Heart right ventricle (tissue), 16 donors: Measurements from ENCODE around the gene SUGCT. TPM values are rescaled to one million over a fixed set of nuclear protein-coding genes. Genes with fewer than 3 reads are reported as not detected.

Source experiments
- ATAC-seq, 8 donors: fragments of 200-7000 bp; cut with Tn5 transposase; one replicate each; pipeline ENCODE4 v1.9.1; 2020; ENCODE audit warnings: mild to moderate bottlenecking in 8 of 8, moderate library complexity in 8 of 8, moderate number of reproducible peaks in 1 of 8
- DNase-seq, 2 donors: peaks; one replicate each; pipeline ENCODE4 v3.0.0-alpha.2; 2020
- H3K27ac ChIP-seq, 10 donors: fragments of 200-600 bp; sonication (generic) in 2 of 10; one replicate each; pipeline versions ENCODE4 v1.5.0 to v1.8.0; 2020 to 2022; ENCODE audit warnings: mild to moderate bottlenecking in 3 of 10
- H3K27me3 ChIP-seq, 7 donors: fragments of 200-600 bp; one replicate each; pipeline ENCODE4 v1.8.0; 2021 to 2022; ENCODE audit warnings: mild to moderate bottlenecking in 2 of 7
- H3K36me3 ChIP-seq, 9 donors: fragments of 200-600 bp; sonication (generic) in 1 of 9; one replicate each; pipeline versions ENCODE4 v1.5.0 to v1.8.0; 2020 to 2022; ENCODE audit warnings: mild to moderate bottlenecking in 2 of 9
- H3K4me1 ChIP-seq, 9 donors: fragments of 200-600 bp; sonication (generic) in 1 of 9; one replicate each; pipeline versions ENCODE4 v1.5.0 to v1.8.0; 2020 to 2022; ENCODE audit warnings: mild to moderate bottlenecking in 4 of 9
- H3K4me3 ChIP-seq, 10 donors: fragments of 200-600 bp; sonication (generic) in 2 of 10; one replicate each; pipeline versions ENCODE4 v1.5.0 to v1.8.0; 2020 to 2022; ENCODE audit warnings: mild to moderate bottlenecking in 7 of 10, moderate library complexity in 2 of 10
- H3K9me3 ChIP-seq, 11 donors: fragments of 200-600 bp in 10 of 11; sonication (generic) in 2 of 11; one replicate each; pipeline versions ENCODE4 v1.5.0 to v1.8.0; 2013 to 2022; ENCODE audit warnings: mild to moderate bottlenecking in 2 of 11, control low read depth in 1 of 11, moderate library complexity in 1 of 11
- WGBS, 2 donors: extraction: QIAGEN DNeasy Blood & Tissue Kit; methylation state at CpG; one replicate each; pipeline ENCODE4 v1.1.7; 2013; ENCODE audit warnings: inconsistent platforms in 1 of 2; 5-methylcytosine and 5-hydroxymethylcytosine counted together
- intact Hi-C, 10 donors: fragments of 100-400 bp; cut with DNase I; formaldehyde crosslinking; loops; one replicate each; pipeline versions ENCODE4 v1.11.1 to v1.14.2; 2022
- polyA plus RNA-seq, 2 donors: library from polyadenylated mRNA; stranded (reverse); fragments of 200-250 nt; gene quantifications; one replicate each; pipeline ENCODE4 v1.2.3, GENCODE V29; 2013
- total RNA-seq, 10 donors: library from RNA; stranded (reverse); fragmentation: NEBNext Ultra II Directional in 3 of 10; extraction: Animal tissue kit (Norgen Biotek cat#: 25700) in 3 of 10; gene quantifications; one replicate each; pipeline versions ENCODE4 v1.2.1 to v1.2.4, GENCODE V29; 2021 to 2023
- TF ChIP-seq, protein P1 (sequence below), 9 donors: fragments of 200-600 bp; sonication (generic) in 2 of 9; IDR thresholded peaks; one replicate each; pipeline versions ENCODE4 v1.5.0 to v1.8.0; 2021 to 2022; ENCODE audit warnings: antibody characterized with exemption in 9 of 9, mild to moderate bottlenecking in 5 of 9, moderate library complexity in 1 of 9
- donor health status: Arrhythmogenic right ventricular cardiomyopathy.
- donor health status: ischemic (EF 13 %, LVEDD 7.1; RV severe dilation, severe dysfunction).
- donor health status: healthy with polysubstance abuse.
- donor health status: DM: no; HTN: yes; CAD: no.
- donor health status: DM: no; HTN: no; CAD: no.
- donor health status: ischemic (EF 25% LVEDD 6.9; RV normal size, moderate dysfunction).
- donor health status: ischemic (EF 25% LVEDD 5.7; RV mildly dilated, moderate dysfunction).
- donor health status: healthy.
- donor health status: DM: yes; HTN: yes; CAD: no.
- donor health status: Ischemic cardiomyopathy.
- donor health status: ischemic (EF 35%, LVEDD 5.7; RV mildly dilated, moderate dysfunction).
- donor health status: nonischemic (EF 11% LVEDD 7.7; RV severe dilation, severe dysfunction).
- donor health status: DM: yes; HTN: yes; CAD: no.
- donor health status: PGD.
- donor health status: ischemic (EF 29% LVEDD 5.4; RV normal size, mild dysfunction).
- donor health status: nonischemic (EF 23%, LVEDD 6.1; RV moderate dilation, normal function).

The SUGCT gene
- total and polyA plus RNA-seq, 12 donors: 1.2 to 8.1 (median 6.1) TPM

DNA sequence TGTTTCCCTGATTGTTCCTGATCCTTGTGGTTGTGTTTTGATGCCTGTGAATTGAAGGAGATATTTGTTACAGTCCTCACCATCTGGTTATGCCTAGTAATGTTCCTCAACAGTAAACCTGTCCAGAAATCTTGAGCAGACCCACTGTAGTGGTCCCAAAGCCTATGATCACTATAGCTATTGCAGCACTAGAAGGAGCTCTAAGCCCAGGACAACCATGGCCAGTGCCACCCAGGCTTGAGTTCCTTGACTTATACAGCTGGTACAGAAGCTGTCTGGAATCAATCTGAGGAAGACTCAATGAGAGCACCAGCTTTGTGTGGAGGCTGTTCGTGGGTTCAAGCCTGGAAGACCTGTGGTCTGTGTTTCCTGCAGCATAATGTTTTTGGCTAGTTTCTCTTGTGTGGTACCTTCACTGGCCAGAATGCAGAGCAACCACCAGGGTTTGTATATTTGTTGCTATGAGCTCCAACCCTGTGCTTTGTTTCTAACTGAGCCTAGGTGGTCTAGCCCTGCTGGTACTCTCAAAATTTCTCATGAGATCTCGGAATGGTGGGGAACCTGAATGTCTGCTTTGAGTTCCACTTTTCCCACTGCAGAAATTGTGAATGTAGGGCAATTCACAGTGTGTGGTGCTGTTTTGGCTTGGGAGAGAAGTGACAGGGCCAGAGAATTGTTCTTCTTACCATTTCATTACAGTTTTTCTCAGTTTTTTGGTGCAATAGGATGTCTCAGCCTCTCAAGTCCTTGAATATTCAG, 355.2 kb downstream of the SUGCT start:
- 88 to 93% methylated on average over 2 of the region's 2 CpGs for WGBS, 2 donors
- DNase-seq (no peak), ATAC-seq (no peak)
- intact Hi-C loops: no loop called here
- H3K36me3 ChIP-seq: no peaks in the 10 kb centered on the region
- H3K4me1 ChIP-seq: peaks cover 0 to under 1% (median 0%) of the 10 kb centered on the region in 9 donors
- TF ChIP-seq, protein P1, sequence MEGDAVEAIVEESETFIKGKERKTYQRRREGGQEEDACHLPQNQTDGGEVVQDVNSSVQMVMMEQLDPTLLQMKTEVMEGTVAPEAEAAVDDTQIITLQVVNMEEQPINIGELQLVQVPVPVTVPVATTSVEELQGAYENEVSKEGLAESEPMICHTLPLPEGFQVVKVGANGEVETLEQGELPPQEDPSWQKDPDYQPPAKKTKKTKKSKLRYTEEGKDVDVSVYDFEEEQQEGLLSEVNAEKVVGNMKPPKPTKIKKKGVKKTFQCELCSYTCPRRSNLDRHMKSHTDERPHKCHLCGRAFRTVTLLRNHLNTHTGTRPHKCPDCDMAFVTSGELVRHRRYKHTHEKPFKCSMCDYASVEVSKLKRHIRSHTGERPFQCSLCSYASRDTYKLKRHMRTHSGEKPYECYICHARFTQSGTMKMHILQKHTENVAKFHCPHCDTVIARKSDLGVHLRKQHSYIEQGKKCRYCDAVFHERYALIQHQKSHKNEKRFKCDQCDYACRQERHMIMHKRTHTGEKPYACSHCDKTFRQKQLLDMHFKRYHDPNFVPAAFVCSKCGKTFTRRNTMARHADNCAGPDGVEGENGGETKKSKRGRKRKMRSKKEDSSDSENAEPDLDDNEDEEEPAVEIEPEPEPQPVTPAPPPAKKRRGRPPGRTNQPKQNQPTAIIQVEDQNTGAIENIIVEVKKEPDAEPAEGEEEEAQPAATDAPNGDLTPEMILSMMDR (IDR thresholded peaks at IDR 0.05): no peak
- no peak overlapping the region for H3K27ac ChIP-seq
- no peak overlapping the region for H3K4me3 ChIP-seq
- peaks cover 0 to 15% (median 3%) of the 10 kb centered on the region in 11 donors for H3K9me3 ChIP-seq
- no peaks in the 10 kb centered on the region for H3K27me3 ChIP-seq

DNA sequence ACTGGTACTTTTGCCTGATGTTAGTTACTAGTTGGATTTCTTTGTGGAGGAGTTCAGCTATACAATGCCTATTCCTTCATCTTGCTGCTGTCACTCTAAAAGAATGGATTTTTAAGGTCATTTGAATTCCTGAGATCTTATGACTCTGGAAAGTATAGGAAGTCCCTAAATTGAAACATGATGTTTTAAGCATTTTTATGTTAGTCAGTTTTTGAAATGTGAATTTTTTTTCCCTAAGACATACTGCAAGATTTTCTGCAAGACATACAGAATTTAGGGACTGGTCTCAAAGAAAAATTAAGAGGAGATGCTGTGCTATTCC, 355.8 kb downstream of the SUGCT start:
- Histone ChIP-seq H3K4me3 (no peak overlapping the region), H3K4me1 (no peaks in the 10 kb centered on the region), H3K36me3 (no peaks in the 10 kb centered on the region), H3K27me3 (no peaks in the 10 kb centered on the region), H3K9me3 (peaks cover 0 to 15% (median 3%) of the 10 kb centered on the region in 11 donors), H3K27ac (no peak overlapping the region)
- ATAC-seq: no peak
- TF ChIP-seq, protein P1 (IDR thresholded peaks at IDR 0.05): no peak
- intact Hi-C loops: no loop called here
- DNase-seq: no peak

DNA sequence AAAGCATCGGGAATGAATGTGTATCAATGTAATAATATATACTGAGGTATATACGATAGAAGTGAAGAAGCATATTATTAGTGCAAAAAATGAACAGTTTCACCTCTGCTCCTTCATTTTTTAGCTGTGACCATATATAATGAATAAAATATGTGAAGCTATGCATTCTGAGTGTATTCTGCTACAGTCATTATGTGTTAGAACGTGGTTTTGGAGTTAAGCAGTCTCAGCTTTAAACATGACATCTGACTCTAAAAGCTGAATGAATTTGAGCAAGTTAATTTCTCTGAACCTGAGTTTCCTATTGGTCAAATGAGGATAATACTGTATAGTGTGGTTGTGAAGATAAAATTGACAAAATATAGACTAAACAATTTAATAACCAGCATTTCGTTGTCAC, 358.1 kb downstream of the SUGCT start:
- DNase-seq: no peak
- WGBS, 2 donors: 89 to 94% methylated on average over 4 of the region's 4 CpGs
- TF ChIP-seq, protein P1 (IDR thresholded peaks at IDR 0.05): no peak
- intact Hi-C loops: no loop called here
- Histone ChIP-seq H3K4me1 (no peaks in the 10 kb centered on the region), H3K4me3 (no peak overlapping the region), H3K27ac (no peak overlapping the region), H3K36me3 (no peaks in the 10 kb centered on the region), H3K27me3 (no peaks in the 10 kb centered on the region), H3K9me3 (peaks cover 0 to 14% (median 3%) of the 10 kb centered on the region in 11 donors)
- ATAC-seq: no peak

DNA sequence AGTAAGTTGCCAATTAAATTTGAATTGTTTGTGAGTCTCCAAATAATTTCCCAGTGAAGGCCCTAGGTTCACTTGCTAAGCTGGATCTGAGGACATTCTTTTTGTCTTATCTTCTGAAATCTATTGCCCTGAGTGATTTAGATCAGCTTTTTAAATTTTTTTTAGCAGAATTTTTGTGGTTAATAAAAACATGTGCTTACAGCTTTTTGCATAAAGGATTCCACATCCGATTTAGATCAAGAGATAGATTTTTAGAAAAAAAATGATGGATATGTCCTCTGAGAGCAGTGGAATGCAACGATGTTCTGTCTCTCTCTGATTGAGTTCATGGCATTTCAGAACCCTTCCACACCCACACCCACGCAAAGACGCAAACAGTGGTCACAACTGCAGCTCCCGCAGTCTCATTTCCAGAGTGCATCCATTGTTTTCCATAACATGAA, 358.8 kb downstream of the SUGCT start:
- H3K27ac ChIP-seq: no peak overlapping the region
- 77 to 81% methylated on average over 5 of the region's 5 CpGs for WGBS, 2 donors
- intact Hi-C loops: no loop called here
- H3K9me3 ChIP-seq: peaks cover 0 to 11% (median under 1%) of the 10 kb centered on the region in 11 donors
- ATAC-seq (no peak), DNase-seq (no peak)
- H3K27me3 ChIP-seq: no peaks in the 10 kb centered on the region
- no peaks in the 10 kb centered on the region for H3K4me1 ChIP-seq
- H3K36me3 ChIP-seq: no peaks in the 10 kb centered on the region
- no peak overlapping the region for H3K4me3 ChIP-seq
- TF ChIP-seq, protein P1 (IDR thresholded peaks at IDR 0.05): no peak
